ENCODE measurements around the gene SYVN1. TPM values are rescaled to one million over a fixed set of nuclear protein-coding genes. Genes with fewer than 3 reads are reported as not detected.

The SYVN1 gene
- total and polyA plus RNA-seq, 5 experiments from 2014 or later = 7.9 to 65.2 (median 10.6) TPM

DNA sequence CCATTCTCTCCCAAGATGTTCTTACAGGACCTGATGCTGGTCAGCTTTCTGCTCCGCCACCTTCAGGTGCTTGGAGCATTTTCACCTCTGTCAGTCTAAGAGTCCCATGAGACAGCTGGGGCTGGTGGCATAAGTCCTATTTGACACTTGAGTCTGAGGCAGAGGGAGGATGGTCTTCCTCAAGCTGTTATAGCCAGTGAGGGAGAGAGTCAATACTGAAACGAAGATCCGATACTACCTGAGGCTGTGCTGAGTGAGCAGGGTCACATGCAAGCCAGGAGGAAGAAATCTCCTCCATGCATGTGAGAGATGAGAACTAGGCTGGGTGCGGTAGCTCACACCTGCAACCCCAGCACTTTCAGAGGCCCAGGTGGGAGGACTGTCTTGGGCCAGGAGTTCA, 44.7 kb downstream of the SYVN1 start:
- ATAC-seq = no peak
- peaks cover 0 to 32% (median 2%) of the 10 kb centered on the region in 3 donors for H3K36me3 Mint-ChIP-seq
- peak overlapping the region in 2 of 10 donors; percentile 25 to 69 for H3K27ac Mint-ChIP-seq
- POLR2A ChIA-PET = interaction anchor here (0.7 to 1.4 kb wide), 2 partner anchors 22 to 31 kb away, joined by 3 read pairs; partner anchors contain the start of gene TM7SF2
- no peaks in the 10 kb centered on the region for H3K27me3 Mint-ChIP-seq
- no peaks in the 10 kb centered on the region for H3K9me3 Mint-ChIP-seq
- DNase-seq = no peak
- H3K4me3 Mint-ChIP-seq = no peak overlapping the region
- peaks cover 9 to 13% (median 12%) of the 10 kb centered on the region in 4 donors for H3K4me1 Mint-ChIP-seq

GRCh38 chr11:65087827-65088226, 46.5 kb downstream of the SYVN1 start:
- H3K36me3 Mint-ChIP-seq = peaks cover 0 to 32% (median 2%) of the 10 kb centered on the region in 3 donors
- POLR2A ChIA-PET = interaction anchor here (0.6 to 3.2 kb wide), 3 partner anchors 8 to 1110 kb away, joined by 3 to 18 read pairs (median 4); partner anchors contain the start of genes TM7SF2 and VPS51
- no peaks in the 10 kb centered on the region for H3K9me3 Mint-ChIP-seq
- H3K27ac Mint-ChIP-seq = no peak overlapping the region
- H3K27me3 Mint-ChIP-seq = peaks cover 0 to 2% (median 0%) of the 10 kb centered on the region in 5 donors
- ATAC-seq = no peak
- no peak for DNase-seq
- H3K4me1 Mint-ChIP-seq = peaks cover 17 to 30% (median 27%) of the 10 kb centered on the region in 4 donors
- no peak overlapping the region for H3K4me3 Mint-ChIP-seq

DNA sequence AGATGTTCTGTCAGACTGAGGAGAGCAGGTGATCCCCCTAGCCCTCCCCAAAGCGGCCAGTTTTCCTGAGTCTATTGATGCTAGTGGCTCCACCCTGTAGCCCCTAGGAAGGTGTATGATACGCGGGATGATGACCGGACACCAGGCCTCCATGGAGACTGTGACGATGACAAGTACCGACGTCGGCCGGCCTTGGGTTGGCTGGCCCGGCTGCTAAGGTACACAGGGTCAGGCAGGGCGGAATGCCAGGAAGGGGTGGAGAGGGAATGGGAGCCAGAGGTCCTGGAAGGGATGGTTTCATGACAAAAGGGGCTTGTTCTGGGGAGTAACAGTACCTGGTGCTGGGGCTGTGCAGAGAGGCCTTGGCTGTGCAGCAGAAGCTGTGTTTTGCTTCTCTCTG, 47.1 kb downstream of the SYVN1 start:
- no peaks in the 10 kb centered on the region for H3K9me3 Mint-ChIP-seq
- H3K4me3 Mint-ChIP-seq = no peak overlapping the region
- ATAC-seq = no peak
- H3K36me3 Mint-ChIP-seq = peaks cover 0 to 32% (median 2%) of the 10 kb centered on the region in 3 donors
- no peak overlapping the region for H3K27ac Mint-ChIP-seq
- H3K4me1 Mint-ChIP-seq = peaks cover 17 to 31% (median 27%) of the 10 kb centered on the region in 4 donors
- H3K27me3 Mint-ChIP-seq = peaks cover 0 to 2% (median 0%) of the 10 kb centered on the region in 5 donors
- POLR2A ChIA-PET = interaction anchor here (0.6 to 4.6 kb wide), 3 partner anchors 8 to 24 kb away, joined by 3 to 48 read pairs (median 18); partner anchors contain the start of genes TM7SF2 and VPS51
- no peak for DNase-seq

DNA sequence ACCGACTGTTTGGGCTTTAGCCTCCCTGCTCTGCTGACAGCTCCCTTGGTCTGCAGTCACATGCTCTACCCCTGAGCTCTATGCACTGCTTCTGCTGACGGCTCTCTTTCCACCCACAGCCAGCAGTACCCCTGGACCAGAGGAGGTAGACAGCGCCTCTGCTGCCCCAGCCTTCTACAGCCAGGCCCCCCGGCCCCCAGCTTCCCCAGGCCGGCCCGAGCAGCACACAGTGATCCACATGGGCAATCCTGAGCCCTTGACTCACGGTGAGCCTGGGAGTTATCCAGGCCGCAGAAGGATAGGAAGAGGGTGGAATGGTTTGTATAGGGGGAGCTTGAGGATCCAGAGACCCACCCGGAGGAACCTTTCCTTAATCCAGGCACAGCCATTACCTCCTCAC, 47.5 kb downstream of the SYVN1 start:
- peak overlapping the region in 2 of 10 donors; percentile 44 to 55 for H3K4me3 Mint-ChIP-seq
- no peaks in the 10 kb centered on the region for H3K9me3 Mint-ChIP-seq
- peaks cover 17 to 31% (median 27%) of the 10 kb centered on the region in 4 donors for H3K4me1 Mint-ChIP-seq
- DNase-seq (no peak), ATAC-seq (no peak)
- POLR2A ChIA-PET = interaction anchor here (3.2 to 4.6 kb wide), 2 partner anchors 9 to 25 kb away, joined by 18 to 48 read pairs; partner anchors contain the start of genes TM7SF2 and VPS51
- peaks cover 0 to 2% (median 0%) of the 10 kb centered on the region in 5 donors for H3K27me3 Mint-ChIP-seq
- peak overlapping the region in 2 of 10 donors; percentile 20 to 49 for H3K27ac Mint-ChIP-seq
- H3K36me3 Mint-ChIP-seq = peaks cover 0 to 32% (median 2%) of the 10 kb centered on the region in 3 donors

- Mint-ChIP-seq H3K9me3 (no peaks in the 10 kb centered on the region), H3K27ac (peak overlapping the region in 9 of 10 donors; percentile 25 to 99 (median 97)), H3K36me3 (peaks cover 0 to 32% (median 2%) of the 10 kb centered on the region in 3 donors), H3K4me3 (peak overlapping the region; percentile 86 to 99 (median 92)), H3K4me1 (peaks cover 18 to 31% (median 27%) of the 10 kb centered on the region in 4 donors), H3K27me3 (peaks cover 0 to 2% (median 0%) of the 10 kb centered on the region in 5 donors)
- POLR2A ChIA-PET = interaction anchor here (1.4 to 4.6 kb wide), 5 partner anchors 10 to 71 kb away, joined by 3 to 48 read pairs (median 12); partner anchors contain the start of genes ARL2, TM7SF2, VPS51 and ZNHIT2
- DNase-seq = no peak
- ATAC-seq = no peak
Measured at GRCh38 chr11:65085446-65085845, 48.9 kb downstream of the SYVN1 start.

DNA sequence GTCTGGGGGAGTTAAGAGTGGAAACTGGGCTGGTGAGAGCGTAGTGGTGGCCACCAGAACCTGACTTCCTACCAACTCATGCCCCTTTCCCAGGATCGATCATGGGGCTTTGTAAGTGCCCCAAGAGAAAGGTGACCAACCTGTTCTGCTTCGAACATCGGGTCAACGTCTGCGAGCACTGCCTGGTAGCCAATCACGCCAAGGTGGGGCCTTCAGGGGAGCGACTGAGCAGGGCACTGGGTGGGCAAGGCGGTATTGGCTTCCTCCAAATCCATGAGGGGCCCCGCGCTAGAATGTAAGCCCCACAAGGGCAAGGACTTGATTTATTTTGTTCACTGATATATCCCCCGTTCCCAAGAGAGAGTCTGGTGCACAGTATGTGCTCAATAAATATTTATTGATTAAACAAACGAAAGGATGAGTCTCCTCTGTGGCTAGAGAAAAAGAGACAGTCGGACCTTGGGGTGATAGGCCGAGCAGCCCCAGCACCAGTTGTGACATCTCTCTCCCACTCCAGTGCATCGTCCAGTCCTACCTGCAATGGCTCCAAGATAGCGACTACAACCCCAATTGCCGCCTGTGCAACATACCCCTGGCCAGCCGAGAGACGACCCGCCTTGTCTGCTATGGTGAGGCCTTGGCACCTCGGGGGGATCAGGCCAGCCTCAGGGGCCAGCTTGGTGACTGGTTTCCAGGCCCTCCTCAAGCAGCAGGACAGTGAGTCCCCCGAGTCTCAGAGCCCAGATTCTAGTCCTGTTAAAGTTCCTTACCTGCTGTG, 49.5 kb downstream of the SYVN1 start:
- POLR2A ChIA-PET = interaction anchor here (1.4 to 4.6 kb wide), 6 partner anchors 11 to 70 kb away, joined by 3 to 48 read pairs (median 12); partner anchors contain the start of genes ARL2, FAU, MRPL49 and TM7SF2
- H3K27ac Mint-ChIP-seq = peak overlapping the region; percentile 91 to 99 (median 98)
- no peak for DNase-seq
- H3K9me3 Mint-ChIP-seq = no peaks in the 10 kb centered on the region
- no peak for ATAC-seq
- peak overlapping the region; percentile 86 to 99 (median 92) for H3K4me3 Mint-ChIP-seq
- peaks cover 18 to 31% (median 27%) of the 10 kb centered on the region in 4 donors for H3K4me1 Mint-ChIP-seq
- peaks cover 0 to 2% (median 0%) of the 10 kb centered on the region in 5 donors for H3K27me3 Mint-ChIP-seq
- H3K36me3 Mint-ChIP-seq = peaks cover 0 to 32% (median 2%) of the 10 kb centered on the region in 3 donors

GRCh38 chr11:65083834-65084597, 50.3 kb downstream of the SYVN1 start, which contains the start of the genes CDCA5 and ZFPL1:
Gene CDCA5 (minus strand): TSS chr11:65084040. CDS start chr11:65083978, 62 bp downstream.
Gene ZFPL1 (plus strand): TSS chr11:65084222. CDS start chr11:65084699, 477 bp downstream.
- peaks cover 0 to 2% (median 0%) of the 10 kb centered on the region in 5 donors for H3K27me3 Mint-ChIP-seq
- H3K4me1 Mint-ChIP-seq = peaks cover 18 to 31% (median 27%) of the 10 kb centered on the region in 4 donors
- peaks cover 0 to 29% (median under 1%) of the 10 kb centered on the region in 3 donors for H3K36me3 Mint-ChIP-seq
- DNase-seq (peak; percentile 92 to 98 (median 96)), ATAC-seq (peak; percentile 88 to 92)
- peak within 1 kb of the TSS; percentile 91 to 99 (median 98) for H3K27ac Mint-ChIP-seq
- peak within 1 kb of the TSS; percentile 86 to 99 (median 92) for H3K4me3 Mint-ChIP-seq
- no peaks in the 10 kb centered on the region for H3K9me3 Mint-ChIP-seq
- POLR2A ChIA-PET = interaction anchor here (1.0 to 4.6 kb wide), 8 partner anchors 11 to 57 kb away, joined by 3 to 48 read pairs (median 5); partner anchors contain the start of genes FAU, MRPL49, SAC3D1 and SNX15

DNA sequence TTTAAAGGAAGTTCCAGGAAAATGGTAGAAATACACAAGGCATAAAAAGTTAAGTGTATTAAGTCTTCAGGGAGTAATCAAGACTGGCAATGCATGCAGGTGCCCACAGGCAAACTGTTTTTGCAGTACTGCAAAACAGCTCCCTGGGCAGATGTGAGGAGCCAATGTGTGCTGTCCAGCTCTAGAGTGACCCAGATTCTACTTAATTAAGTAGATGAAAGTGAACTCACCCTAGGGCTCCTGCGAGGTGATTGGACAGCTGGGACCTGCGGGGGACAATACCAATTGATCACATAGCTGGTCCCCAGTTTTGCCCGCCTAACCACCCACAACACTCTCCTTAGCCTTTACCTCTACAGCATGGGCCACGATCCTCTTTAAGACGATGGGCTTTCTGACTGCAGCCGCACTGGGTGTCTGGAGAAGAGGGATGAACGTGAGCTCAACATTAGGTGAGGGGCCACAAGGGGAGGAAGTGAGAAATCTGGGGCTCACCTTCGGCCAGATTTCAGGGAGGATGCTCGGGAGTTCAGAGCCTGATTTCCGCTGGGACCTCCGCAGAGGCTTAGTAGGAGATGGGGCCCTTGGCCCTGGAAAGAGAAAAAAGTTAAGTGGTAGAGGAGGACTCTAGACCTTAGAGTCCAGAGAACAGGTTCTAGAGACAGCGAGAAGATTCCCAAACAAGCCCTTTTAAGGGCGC, 51.0 kb downstream of the SYVN1 start:
- ATAC-seq = no peak
- DNase-seq = no peak
- Mint-ChIP-seq H3K36me3 (peaks cover 0 to 22% (median 0%) of the 10 kb centered on the region in 3 donors), H3K27ac (peak overlapping the region; percentile 83 to 99 (median 97)), H3K4me3 (peak overlapping the region; percentile 86 to 99 (median 92)), H3K9me3 (no peaks in the 10 kb centered on the region), H3K27me3 (peaks cover 0 to 2% (median 0%) of the 10 kb centered on the region in 5 donors), H3K4me1 (peaks cover 16 to 36% (median 28%) of the 10 kb centered on the region in 4 donors)
- POLR2A ChIA-PET = interaction anchor here (0.6 to 4.6 kb wide), 11 partner anchors 12 to 83 kb away, joined by 3 to 48 read pairs (median 3); partner anchors contain the start of genes FAU, MRPL49, SAC3D1 and SNX15

- H3K4me3 Mint-ChIP-seq = no peak overlapping the region
- H3K9me3 Mint-ChIP-seq = no peaks in the 10 kb centered on the region
- H3K36me3 Mint-ChIP-seq = no peaks in the 10 kb centered on the region
- no peak for DNase-seq
- POLR2A ChIA-PET = interaction anchor here (0.6 to 0.9 kb wide), 4 partner anchors 38 to 1208 kb away, joined by 3 to 5 read pairs (median 4); partner anchors contain the start of genes ARL2 and SAC3D1
- H3K4me1 Mint-ChIP-seq = peaks cover 6 to 22% (median 13%) of the 10 kb centered on the region in 4 donors
- ATAC-seq = no peak
- H3K27me3 Mint-ChIP-seq = peaks cover 0 to under 1% (median 0%) of the 10 kb centered on the region in 5 donors
- H3K27ac Mint-ChIP-seq = peak overlapping the region in 1 of 10 donors; percentile 62
Measured at GRCh38 chr11:65078786-65079342, 55.5 kb downstream of the SYVN1 start.

DNA sequence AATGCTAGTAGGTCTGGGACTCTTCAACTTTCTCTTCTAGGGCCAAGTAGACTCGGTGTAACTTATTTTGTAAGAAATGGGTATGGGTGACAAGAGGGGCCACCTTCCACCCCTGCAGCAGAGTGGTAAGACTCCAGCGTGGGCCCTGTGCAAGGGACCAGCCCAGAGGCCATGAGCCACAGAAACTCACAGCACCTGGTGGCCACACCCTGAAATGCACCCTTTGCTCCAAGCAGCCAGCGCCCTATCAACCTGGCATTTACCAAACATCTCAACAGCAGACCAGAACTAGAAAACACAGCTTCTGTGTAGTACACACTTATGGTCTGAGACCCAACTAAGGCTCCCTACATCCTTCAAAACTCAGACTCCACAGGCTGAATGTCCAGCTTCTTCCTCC, 56.2 kb downstream of the SYVN1 start:
- Mint-ChIP-seq H3K27me3 (no peaks in the 10 kb centered on the region), H3K4me3 (no peak overlapping the region), H3K36me3 (no peaks in the 10 kb centered on the region), H3K9me3 (no peaks in the 10 kb centered on the region), H3K27ac (peak overlapping the region in 7 of 10 donors; percentile 33 to 86 (median 62)), H3K4me1 (peaks cover 4 to 15% (median 6%) of the 10 kb centered on the region in 4 donors)
- peak; percentile 99 to 100 for ATAC-seq
- POLR2A ChIA-PET = no interaction called here
- peak; percentile 43 to 81 (median 62) for DNase-seq

DNA sequence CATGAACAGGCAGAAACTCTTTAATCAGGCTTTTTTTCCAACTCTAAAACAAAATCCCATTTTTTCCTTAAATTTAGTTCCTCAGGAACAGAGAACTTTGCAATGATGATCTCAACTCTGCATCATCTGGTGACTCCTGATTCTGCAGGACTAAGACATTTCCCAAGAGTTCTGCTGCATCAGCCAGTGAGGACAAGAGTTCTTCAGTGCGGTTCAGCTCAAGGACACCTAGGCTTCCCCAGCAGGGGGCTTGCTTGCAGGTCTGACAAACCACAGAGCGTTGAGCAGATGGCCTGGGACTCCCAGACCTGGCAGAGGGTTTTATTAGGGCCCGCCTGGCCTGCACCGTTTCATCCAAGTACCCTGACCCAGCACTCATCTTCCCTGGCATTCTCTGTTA, 56.9 kb downstream of the SYVN1 start:
- POLR2A ChIA-PET = interaction anchor here (0.9 kb wide), 1 partner anchor 63 kb away, joined by 3 read pairs; the partner anchor contains the start of gene ARL2

More for the DNA sequence above, 56.9 kb downstream of the SYVN1 start:
- peak overlapping the region in 2 of 10 donors; percentile 70 to 84 for H3K27ac Mint-ChIP-seq
- H3K36me3 Mint-ChIP-seq = no peaks in the 10 kb centered on the region
- no peak overlapping the region for H3K4me3 Mint-ChIP-seq
- DNase-seq (no peak), ATAC-seq (no peak)
- H3K9me3 Mint-ChIP-seq = no peaks in the 10 kb centered on the region
- peaks cover 4 to 10% (median 6%) of the 10 kb centered on the region in 4 donors for H3K4me1 Mint-ChIP-seq
- H3K27me3 Mint-ChIP-seq = no peaks in the 10 kb centered on the region
